Measurements from ENCODE around the gene ETV7. TPM values are rescaled to one million over a fixed set of nuclear protein-coding genes. Genes with fewer than 3 reads are reported as not detected.
A peak's percentile ranks its signal among the peaks of the same experiment; 100 is the strongest.
"Not testable (repeated sequence)": the region's sequence is repeated elsewhere in the genome, so short reads cannot be mapped to it uniquely, and the experiment has no call there.

Gene ETV7
- total and polyA plus RNA-seq, 2 donors, result 0.79 to 1.5 TPM

DNA sequence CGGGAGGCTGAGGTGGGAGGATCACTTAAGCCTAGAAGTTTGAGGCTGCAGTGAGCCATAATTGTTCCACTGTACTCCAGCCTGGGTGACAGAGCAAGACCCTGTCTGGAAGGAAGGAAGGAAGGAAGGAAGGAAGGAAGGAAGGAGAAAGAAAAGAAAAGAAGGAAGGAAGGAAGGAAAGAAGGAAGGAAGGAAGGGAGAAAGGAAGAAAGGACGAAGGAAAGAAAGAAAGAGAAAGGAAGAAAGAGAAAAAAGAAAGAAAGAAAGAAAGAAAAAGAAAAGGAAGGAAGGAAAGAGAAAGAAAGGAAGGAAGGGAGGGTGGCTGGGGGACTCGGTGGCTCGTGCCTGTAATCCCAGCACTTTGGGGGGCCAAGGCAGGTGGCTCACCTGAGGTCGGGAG is 22.2 kb upstream of the ETV7 start:
- 83% methylated on average over 5 of the region's 5 CpGs for WGBS
- H3K36me3 ChIP-seq (ENCODE audit: insufficient read depth); H3K4me3 ChIP-seq (ENCODE audit: low read depth, low read length); H3K4me1 ChIP-seq (ENCODE audit: insufficient read depth); H3K27ac ChIP-seq (ENCODE audit: low read depth); DNase-seq (ENCODE audit: extremely low spot score): not testable (repeated sequence)

DNA sequence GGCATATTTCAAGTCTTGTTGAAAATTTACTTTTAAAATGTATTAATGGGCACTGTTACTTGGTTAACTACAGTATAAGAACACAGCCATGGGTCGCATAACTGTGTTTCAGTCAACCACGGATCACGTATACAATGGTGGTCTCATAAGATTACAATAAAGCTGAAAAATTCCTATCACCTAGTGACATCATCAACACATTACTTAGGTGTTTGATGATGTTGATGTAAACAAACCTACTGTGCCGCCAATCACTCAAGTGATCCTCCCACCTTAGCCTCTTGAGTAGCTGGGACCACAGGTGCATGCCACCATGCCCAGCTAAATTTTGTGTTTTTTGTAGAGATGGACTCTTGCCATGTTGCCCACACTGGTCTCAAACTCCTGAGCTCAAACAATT is 16.7 kb upstream of the ETV7 start:
- Histone ChIP-seq H3K4me1 (ENCODE audit: insufficient read depth) (no peaks in the 10 kb centered on the region), H3K27ac (ENCODE audit: low read depth) (no peak overlapping the region), H3K4me3 (ENCODE audit: low read depth, low read length) (no peak overlapping the region), H3K36me3 (ENCODE audit: insufficient read depth) (no peaks in the 10 kb centered on the region)
- WGBS, result 86% methylated on average over 4 of the region's 4 CpGs
- no peak for DNase-seq (ENCODE audit: extremely low spot score)

DNA sequence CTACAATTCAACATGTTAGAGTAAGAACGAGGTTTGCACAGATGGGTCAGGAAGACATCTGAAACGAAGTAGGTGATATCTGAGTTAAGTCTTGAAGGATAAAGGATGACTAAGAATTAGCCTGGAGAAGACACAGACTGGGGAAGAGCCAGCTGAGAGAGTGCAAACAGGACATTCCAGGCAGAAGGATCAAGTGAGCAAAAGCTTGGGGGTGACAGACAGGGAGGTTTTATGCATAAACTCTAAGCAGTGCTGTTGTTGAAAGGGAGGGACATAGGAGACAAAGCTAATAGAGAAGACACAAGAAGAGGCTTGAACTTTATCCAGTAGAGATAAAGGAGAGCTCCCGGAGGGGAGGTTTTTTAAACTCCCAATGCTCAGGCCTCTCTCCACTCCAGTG is 15.0 kb upstream of the ETV7 start:
- 54% methylated on average over 3 of the region's 3 CpGs for WGBS
- no peak for DNase-seq (ENCODE audit: extremely low spot score)
- H3K27ac ChIP-seq (ENCODE audit: low read depth), result no peak overlapping the region
- no peaks in the 10 kb centered on the region for H3K4me1 ChIP-seq (ENCODE audit: insufficient read depth)
- H3K36me3 ChIP-seq (ENCODE audit: insufficient read depth), result no peaks in the 10 kb centered on the region
- H3K4me3 ChIP-seq (ENCODE audit: low read depth, low read length), result no peak overlapping the region

DNA sequence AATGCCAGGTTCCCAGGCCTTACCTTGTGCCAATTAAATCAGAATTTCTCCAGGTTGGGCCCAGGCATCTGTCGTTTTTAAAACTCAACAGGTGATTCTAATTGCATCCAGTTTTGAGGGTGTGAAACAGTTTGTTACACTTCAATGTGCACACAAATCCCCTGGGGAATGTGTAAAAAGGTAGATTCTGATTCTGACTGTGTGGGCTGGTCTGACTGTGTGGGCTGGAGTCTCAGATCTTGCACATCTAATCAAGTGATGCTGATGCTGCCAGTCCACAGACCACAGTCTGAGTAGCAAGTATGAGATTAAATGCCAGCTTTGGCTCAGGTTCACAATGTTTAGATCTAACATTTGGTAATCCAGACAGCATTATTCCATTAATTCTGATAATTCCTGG is 12.5 kb upstream of the ETV7 start:
- WGBS, result 81% methylated on average over 1 of the region's 1 CpG
- Histone ChIP-seq H3K36me3 (ENCODE audit: insufficient read depth) (no peaks in the 10 kb centered on the region), H3K27ac (ENCODE audit: low read depth) (no peak overlapping the region), H3K4me3 (ENCODE audit: low read depth, low read length) (no peak overlapping the region), H3K4me1 (ENCODE audit: insufficient read depth) (no peaks in the 10 kb centered on the region)
- no peak for DNase-seq (ENCODE audit: extremely low spot score)

DNA sequence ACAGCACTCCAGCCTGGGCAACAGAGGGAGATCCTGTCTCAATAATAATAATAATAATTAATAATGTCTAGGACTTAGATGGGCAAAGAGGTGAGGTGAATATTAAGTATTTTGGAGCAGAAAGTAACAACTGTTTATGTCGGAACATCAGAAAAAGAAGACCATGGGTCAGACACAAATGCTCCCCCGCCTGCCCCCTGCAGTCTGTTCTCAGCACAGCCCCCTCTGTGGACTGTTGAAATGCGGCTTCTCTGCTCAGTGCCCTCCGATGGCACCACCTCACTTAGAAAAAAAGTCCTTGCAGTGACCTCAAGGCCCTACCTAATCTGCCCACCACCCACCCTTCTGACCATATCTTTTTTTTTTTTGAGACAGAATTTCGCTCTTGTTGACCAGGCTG is 5.2 kb upstream of the ETV7 start:
- WGBS, result 88% methylated on average over 5 of the region's 5 CpGs
- no peak for DNase-seq (ENCODE audit: extremely low spot score)
- Histone ChIP-seq H3K27ac (ENCODE audit: low read depth) (no peak overlapping the region), H3K36me3 (ENCODE audit: insufficient read depth) (no peaks in the 10 kb centered on the region), H3K4me3 (ENCODE audit: low read depth, low read length) (no peak overlapping the region), H3K4me1 (ENCODE audit: insufficient read depth) (no peaks in the 10 kb centered on the region)

DNA sequence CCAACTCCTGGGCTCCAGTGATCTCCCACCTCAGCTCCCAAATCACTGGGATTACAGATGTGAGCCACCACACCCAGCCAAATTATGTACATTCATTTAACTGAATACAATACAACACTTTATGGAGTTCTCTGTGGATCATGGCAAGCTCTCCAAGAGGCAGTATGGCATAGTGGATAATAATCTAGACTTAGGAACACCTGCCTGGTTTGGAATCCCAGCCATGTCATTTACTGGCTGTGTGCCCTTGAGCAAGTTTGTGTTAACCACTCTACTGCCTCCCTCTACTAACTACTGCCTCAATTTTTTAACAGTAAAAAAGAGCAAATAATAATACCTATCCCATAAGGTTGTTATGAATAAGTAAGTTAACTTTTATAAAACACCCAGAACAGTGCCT is 1.9 kb upstream of the ETV7 start:
- no peaks in the 10 kb centered on the region for H3K36me3 ChIP-seq (ENCODE audit: insufficient read depth)
- H3K4me3 ChIP-seq (ENCODE audit: low read depth, low read length), result no peak overlapping the region
- H3K27ac ChIP-seq (ENCODE audit: low read depth), result no peak overlapping the region
- no peaks in the 10 kb centered on the region for H3K4me1 ChIP-seq (ENCODE audit: insufficient read depth)
- no peak for DNase-seq (ENCODE audit: extremely low spot score)

DNA sequence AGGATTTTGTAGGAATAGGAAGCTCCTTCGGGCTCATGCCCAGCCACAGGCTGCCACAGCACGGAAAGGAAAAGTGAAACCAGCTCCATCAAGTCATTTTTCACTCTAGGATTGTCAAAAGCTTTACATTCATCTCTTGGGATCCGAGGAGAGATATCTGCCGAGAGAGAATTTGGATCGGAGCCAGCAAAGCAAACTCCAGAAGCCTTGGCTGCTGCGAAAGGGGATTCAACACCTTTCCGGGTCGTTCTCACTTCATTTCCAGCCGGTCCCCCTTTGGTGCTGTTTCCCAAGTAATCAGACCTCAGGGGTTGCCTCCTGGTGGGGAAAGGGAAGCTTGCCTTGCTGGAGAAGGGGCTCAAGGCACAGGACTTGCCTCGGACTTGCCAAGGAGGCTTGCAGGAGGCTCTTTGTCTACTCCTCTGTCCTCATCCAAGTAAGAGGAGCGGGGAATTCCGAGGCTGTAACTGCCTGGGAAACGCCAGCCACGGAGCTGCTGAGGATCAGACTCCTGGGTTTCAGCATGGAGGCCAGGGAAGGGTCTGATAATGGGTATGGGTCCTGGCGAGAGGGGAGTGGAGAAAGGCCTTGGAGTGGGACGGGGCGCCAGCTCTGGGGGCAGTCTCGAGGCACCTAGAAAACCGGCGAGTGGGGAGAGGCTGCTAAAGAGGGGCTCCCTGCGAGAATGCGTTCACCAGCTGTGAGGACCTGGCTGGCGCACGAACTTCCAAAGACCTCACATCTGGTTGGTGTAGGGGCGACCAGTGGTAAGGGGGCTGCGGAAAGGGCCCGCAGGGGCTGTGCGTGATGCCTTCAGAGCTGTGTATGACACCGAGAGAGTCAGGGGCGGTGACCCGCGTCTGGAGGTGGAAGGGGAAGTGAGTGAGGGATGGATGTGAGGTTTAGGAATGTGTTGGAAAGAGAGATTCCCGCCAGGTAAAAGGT is 702 bp downstream of the ETV7 start:
- no peaks in the 10 kb centered on the region for H3K36me3 ChIP-seq (ENCODE audit: insufficient read depth)
- WGBS, result under 1% methylated on average over 33 of the region's 33 CpGs
- H3K4me1 ChIP-seq (ENCODE audit: insufficient read depth), result no peaks in the 10 kb centered on the region
- H3K27ac ChIP-seq (ENCODE audit: low read depth), result no peak overlapping the region
- H3K4me3 ChIP-seq (ENCODE audit: low read depth, low read length), result peak overlapping the region; percentile 58
- DNase-seq (ENCODE audit: extremely low spot score), result peak; percentile 15

DNA sequence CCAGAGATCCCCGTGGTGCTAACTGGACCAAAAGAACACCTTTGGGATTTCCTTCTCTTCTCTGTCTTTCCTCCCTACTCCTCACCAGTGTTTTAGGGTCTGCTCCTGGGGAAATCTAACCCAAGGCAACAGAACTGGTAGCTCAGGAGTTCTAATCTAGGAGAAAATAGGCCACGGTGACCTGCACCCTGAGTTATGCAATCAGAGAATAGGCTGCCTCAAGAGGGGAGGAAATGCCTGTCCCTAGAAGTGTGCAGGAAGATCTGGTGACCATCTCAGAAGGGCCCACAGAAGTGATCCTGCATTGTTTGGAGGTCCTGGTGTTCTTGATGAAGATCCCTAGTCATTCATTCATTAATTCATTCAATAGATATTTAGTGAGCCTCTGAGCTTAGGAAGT is 3.4 kb downstream of the ETV7 start:
- no peak overlapping the region for H3K27ac ChIP-seq (ENCODE audit: low read depth)
- 87% methylated on average over 2 of the region's 2 CpGs for WGBS
- DNase-seq (ENCODE audit: extremely low spot score), result no peak
- H3K36me3 ChIP-seq (ENCODE audit: insufficient read depth), result no peaks in the 10 kb centered on the region
- H3K4me3 ChIP-seq (ENCODE audit: low read depth, low read length), result no peak overlapping the region
- no peaks in the 10 kb centered on the region for H3K4me1 ChIP-seq (ENCODE audit: insufficient read depth)

DNA sequence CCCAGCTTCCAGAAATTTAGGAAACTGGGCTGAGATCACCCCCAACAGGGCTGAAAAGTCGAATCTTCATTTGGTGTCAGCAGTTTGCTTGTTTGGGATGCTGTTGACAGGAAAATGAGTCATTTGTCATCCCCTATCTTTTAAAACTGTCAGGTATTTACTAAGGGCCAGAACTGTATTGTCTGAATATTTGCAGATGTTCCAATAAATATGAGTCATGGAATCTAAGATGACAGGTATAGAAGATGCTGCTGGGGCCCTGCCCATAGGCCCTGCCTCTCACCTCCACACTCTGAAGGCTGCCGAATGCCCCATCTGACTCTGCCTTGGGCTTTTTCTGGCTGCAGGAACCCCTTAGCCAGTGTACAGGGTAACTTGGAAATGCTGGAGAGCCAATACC is 3.9 kb downstream of the ETV7 start:
- Histone ChIP-seq H3K4me3 (ENCODE audit: low read depth, low read length) (no peak overlapping the region), H3K4me1 (ENCODE audit: insufficient read depth) (no peaks in the 10 kb centered on the region), H3K27ac (ENCODE audit: low read depth) (no peak overlapping the region), H3K36me3 (ENCODE audit: insufficient read depth) (no peaks in the 10 kb centered on the region)
- DNase-seq (ENCODE audit: extremely low spot score), result no peak
- 75% methylated on average over 2 of the region's 2 CpGs for WGBS

DNA sequence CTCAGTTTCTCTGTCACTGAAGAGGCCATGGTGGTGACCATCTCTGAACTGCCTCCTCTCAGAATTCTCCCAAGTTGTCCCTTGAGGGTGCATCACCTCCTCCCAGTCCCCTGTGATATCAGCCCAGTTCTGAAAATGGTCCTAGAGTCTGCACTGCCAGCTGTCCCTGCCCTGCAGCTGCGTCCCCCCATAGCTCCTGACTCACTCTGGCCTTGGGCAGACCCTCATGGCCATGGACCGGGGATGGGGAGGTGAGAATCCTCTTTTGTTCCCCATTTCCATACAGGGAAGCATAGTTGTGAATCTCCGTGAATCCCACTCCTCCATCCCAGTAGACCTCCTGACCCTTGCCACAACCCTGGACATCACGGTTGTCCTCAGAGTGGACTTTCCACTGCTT is 4.5 kb downstream of the ETV7 start:
- no peak for DNase-seq (ENCODE audit: extremely low spot score)
- H3K27ac ChIP-seq (ENCODE audit: low read depth), result no peak overlapping the region
- no peaks in the 10 kb centered on the region for H3K4me1 ChIP-seq (ENCODE audit: insufficient read depth)
- no peaks in the 10 kb centered on the region for H3K36me3 ChIP-seq (ENCODE audit: insufficient read depth)
- 85% methylated on average over 4 of the region's 4 CpGs for WGBS
- no peak overlapping the region for H3K4me3 ChIP-seq (ENCODE audit: low read depth, low read length)

DNA sequence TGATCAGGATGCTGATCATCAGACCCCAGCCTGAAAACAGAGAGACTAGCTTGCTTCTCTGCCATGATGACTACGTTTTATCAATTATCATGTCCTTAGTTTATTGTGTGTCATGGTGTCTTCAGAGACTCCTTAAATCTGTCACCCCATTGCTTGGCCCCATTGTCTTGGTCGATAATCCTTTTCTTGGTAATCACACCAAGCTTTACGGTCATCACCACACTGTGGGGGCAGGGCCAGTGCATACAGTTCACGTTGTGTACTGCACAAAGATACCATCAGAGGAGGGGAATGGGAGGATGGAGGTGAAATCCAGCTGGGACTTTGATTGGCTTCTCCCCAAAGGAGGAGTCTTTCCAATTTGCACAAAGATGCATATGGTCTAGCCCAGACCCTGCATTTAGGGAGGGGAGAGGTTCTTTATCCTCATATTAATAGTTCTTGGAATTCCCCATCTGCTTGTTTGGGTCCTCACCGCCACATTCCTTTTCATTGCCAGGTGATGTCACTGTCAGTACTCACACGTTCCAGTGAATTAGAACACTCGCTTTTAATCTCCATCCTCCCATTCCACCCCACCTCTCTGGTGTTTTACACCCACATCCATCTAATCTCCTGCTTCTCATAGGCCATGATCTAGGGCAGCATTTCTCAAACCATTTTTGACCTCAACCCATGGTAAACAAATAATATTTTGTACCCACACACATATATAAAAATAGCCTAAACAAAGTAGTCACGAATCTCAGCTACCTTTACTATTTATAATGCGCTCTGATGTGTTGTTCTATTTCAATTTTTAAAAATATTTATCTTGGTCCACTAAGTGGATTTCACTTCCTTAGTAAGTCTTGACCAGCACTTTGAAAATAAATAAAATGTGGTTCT is 5.7 kb downstream of the ETV7 start:
- DNase-seq (ENCODE audit: extremely low spot score), result no peak
- Histone ChIP-seq H3K27ac (ENCODE audit: low read depth) (no peak overlapping the region), H3K4me1 (ENCODE audit: insufficient read depth) (no peaks in the 10 kb centered on the region), H3K4me3 (ENCODE audit: low read depth, low read length) (no peak overlapping the region), H3K36me3 (ENCODE audit: insufficient read depth) (no peaks in the 10 kb centered on the region)
- WGBS, result 79% methylated on average over 9 of the region's 9 CpGs

DNA sequence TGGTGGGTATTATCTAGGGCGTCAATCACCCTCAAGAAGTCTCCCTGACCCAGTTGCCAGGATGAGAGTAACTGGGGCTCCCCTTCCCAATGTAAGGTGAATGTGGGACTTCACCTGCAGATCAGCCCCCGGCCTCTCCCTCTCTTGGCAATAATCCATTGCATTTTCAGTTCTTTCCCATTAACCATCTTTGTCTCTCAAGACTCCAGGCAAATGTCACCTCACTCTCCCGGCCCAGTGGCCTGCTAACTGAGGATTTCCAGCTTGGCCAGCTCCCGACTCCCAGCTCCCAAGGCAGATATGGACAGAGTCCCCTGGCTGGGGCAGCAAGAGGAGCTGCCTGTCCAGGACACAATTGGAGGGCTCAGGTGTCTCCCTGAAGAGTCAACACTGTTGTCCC is 7.3 kb downstream of the ETV7 start:
- no peak overlapping the region for H3K4me3 ChIP-seq (ENCODE audit: low read depth, low read length)
- no peaks in the 10 kb centered on the region for H3K36me3 ChIP-seq (ENCODE audit: insufficient read depth)
- H3K4me1 ChIP-seq (ENCODE audit: insufficient read depth), result no peaks in the 10 kb centered on the region
- no peak for DNase-seq (ENCODE audit: extremely low spot score)
- no peak overlapping the region for H3K27ac ChIP-seq (ENCODE audit: low read depth)
- 87% methylated on average over 4 of the region's 4 CpGs for WGBS

DNA sequence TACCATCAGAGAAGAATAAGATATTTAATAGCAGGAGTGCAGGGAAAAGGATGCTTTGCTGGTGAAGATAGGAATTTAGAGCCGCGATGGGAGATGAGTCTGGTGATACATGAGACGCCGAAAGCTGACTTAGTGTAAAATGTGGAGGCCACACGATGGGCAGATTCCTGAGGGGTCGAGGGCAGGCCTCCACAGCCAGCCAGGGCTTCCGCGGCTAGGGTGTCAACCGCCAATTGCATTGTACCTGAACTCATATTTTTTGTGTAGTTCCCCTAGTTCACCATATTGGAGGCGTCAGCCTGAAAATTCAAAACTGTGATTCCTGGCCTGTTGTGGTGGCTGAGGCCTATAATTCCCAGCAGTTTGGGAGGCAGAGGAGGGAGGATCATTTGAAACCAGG is 8.5 kb downstream of the ETV7 start:
- Histone ChIP-seq H3K4me1 (ENCODE audit: insufficient read depth) (no peaks in the 10 kb centered on the region), H3K4me3 (ENCODE audit: low read depth, low read length) (no peak overlapping the region), H3K36me3 (ENCODE audit: insufficient read depth) (no peaks in the 10 kb centered on the region), H3K27ac (ENCODE audit: low read depth) (no peak overlapping the region)
- WGBS, result 86% methylated on average over 10 of the region's 10 CpGs
- no peak for DNase-seq (ENCODE audit: extremely low spot score)

Data from urinary bladder (tissue), 4 donors.